Stimulated activated CD8-positive, alpha-beta memory T cell treated with anti-CD3 and anti-CD28 coated beads, Interleukin-4, amount 100 ng/mL, for 1 hour (primary cell): Measurements from ENCODE around the gene BANP.
"Not testable (repeated sequence)": the region's sequence is repeated elsewhere in the genome, so short reads cannot be mapped to it uniquely, and the experiment has no call there.

Experiments
- DNase-seq, 2 donors: peaks; one replicate each; pipeline ENCODE4 v3.0.0-alpha.2; 2020; ENCODE audit warnings: low read depth in 2 of 2, low spot score in 1 of 2

BANP gene

GRCh38 chr16:88118376-88118775 is 167.1 kb downstream of the BANP start:
- no peak for DNase-seq

- not testable (repeated sequence) for DNase-seq
These were observed 167.9 kb downstream of the BANP start for GRCh38 chr16:88118852-88119741.

GRCh38 chr16:88119881-88120751 is 168.9 kb downstream of the BANP start:
- not testable (repeated sequence) for DNase-seq

- DNase-seq: no peak
These were observed 169.6 kb downstream of the BANP start for GRCh38 chr16:88120812-88121211.

- DNase-seq: not testable (repeated sequence)
These were observed 170.2 kb downstream of the BANP start for GRCh38 chr16:88121391-88121790.

GRCh38 chr16:88121886-88122580 is 170.8 kb downstream of the BANP start:
- DNase-seq: no peak
